Prostate gland (tissue), 2 donors: ENCODE results near the gene IQGAP3. TPM values are rescaled to one million over a fixed set of nuclear protein-coding genes. Genes with fewer than 3 reads are reported as not detected.

Experiments
- DNase-seq: peaks from one replicate; pipeline ENCODE4 v3.0.0-alpha.2; 2019; ENCODE audit warnings: low spot score
- H3K27ac ChIP-seq, 2 donors: fragments of 200-600 bp; sonication (generic); 2 replicates each; pipeline ENCODE4 v1.5.1; 2017 to 2019
- H3K27me3 ChIP-seq: fragments of 200-600 bp; sonication (generic); replicated peaks from 2 replicates; pipeline ENCODE4 v1.5.1; 2019; ENCODE audit not compliant: insufficient read depth
- H3K36me3 ChIP-seq, 2 donors: fragments of 200-600 bp; sonication (generic); 1 replicate in 1 of 2; 2 replicates in 1 of 2; pipeline versions ENCODE4 v1.5.1 to v1.8.1; 2017 to 2019
- H3K4me1 ChIP-seq: fragments of 200-600 bp; sonication (generic); replicated peaks from 2 replicates; pipeline ENCODE4 v1.5.1; 2019
- H3K4me3 ChIP-seq, 2 donors: fragments of 200-600 bp; sonication (generic); 2 replicates each; pipeline ENCODE4 v1.5.1; 2017 to 2019
- H3K9me3 ChIP-seq: fragments of 200-600 bp; sonication (generic); 2 replicates; pipeline ENCODE4 v1.5.1; 2017
- CTCF ChIP-seq, 4 experiments: fragments of 200-600 bp in 2 of 4; fragments of 450-650 bp in 2 of 4; sonication (generic) in 2 of 4; IDR thresholded peaks; 1 replicate in 3 of 4; 2 replicates in 1 of 4; pipeline ENCODE4 v1.5.1; 2016 to 2019; ENCODE audit warnings: antibody characterized with exemption in 4 of 4, mild to moderate bottlenecking in 2 of 4, moderate library complexity in 2 of 4
- POLR2A ChIP-seq: fragments of 450-650 bp; IDR thresholded peaks from one replicate; pipeline ENCODE4 v1.6.1; 2016; ENCODE audit warnings: antibody characterized with exemption, mild to moderate bottlenecking
- POLR2AphosphoS5 ChIP-seq: sonication (generic); formaldehyde crosslinking; IDR thresholded peaks from one replicate; pipeline ENCODE4 v1.6.1; 2017; ENCODE audit warnings: antibody characterized with exemption
- whole genome bisulfite sequencing: methylation state at CpG from one replicate; pipeline ENCODE4 v1.1.5; 2018; 5-methylcytosine and 5-hydroxymethylcytosine counted together
- intact Hi-C: fragments of 100-400 bp; cut with DNase I; formaldehyde crosslinking; loops from one replicate; pipeline ENCODE4 v1.14.2; 2022
- total RNA-seq, 2 donors: library from RNA; depleted of rRNA; stranded (reverse); fragments of >200 nt; gene quantifications; one replicate each; pipeline ENCODE4 v1.1.0, GENCODE V29; 2016

The IQGAP3 gene
- total RNA-seq, 2 donors from 2014 or later = 1.5 to 3.0 TPM

GRCh38 chr1:156540955-156541354 lies 31.4 kb downstream of the IQGAP3 start:
- H3K4me3 ChIP-seq = no peak overlapping the region
- no peaks in the 10 kb centered on the region for H3K27me3 ChIP-seq
- TF ChIP-seq CTCF (IDR thresholded peaks at IDR 0.05) (no peak), POLR2A (no peak), POLR2AphosphoS5 (no peak)
- intact Hi-C loops = no loop called here
- 92% methylated on average over 2 of the region's 2 CpGs for WGBS
- H3K36me3 ChIP-seq = no peaks in the 10 kb centered on the region
- H3K9me3 ChIP-seq = no peaks in the 10 kb centered on the region
- H3K27ac ChIP-seq = no peak overlapping the region
- no peaks in the 10 kb centered on the region for H3K4me1 ChIP-seq
- no peak for DNase-seq

- 91% methylated on average over 4 of the region's 4 CpGs for WGBS
- Histone ChIP-seq H3K27me3 (no peaks in the 10 kb centered on the region), H3K4me1 (no peaks in the 10 kb centered on the region), H3K9me3 (no peaks in the 10 kb centered on the region), H3K27ac (no peak overlapping the region), H3K36me3 (no peaks in the 10 kb centered on the region), H3K4me3 (no peak overlapping the region)
- DNase-seq = no peak
- intact Hi-C loops = no loop called here
- TF ChIP-seq POLR2A = no peak
- TF ChIP-seq CTCF (IDR thresholded peaks at IDR 0.05) = no peak
- no peak for TF ChIP-seq POLR2AphosphoS5
Observed at GRCh38 chr1:156539818-156540355, 32.5 kb downstream of the IQGAP3 start.

GRCh38 chr1:156538711-156539440 lies 33.5 kb downstream of the IQGAP3 start:
- Histone ChIP-seq H3K27me3 (no peaks in the 10 kb centered on the region), H3K9me3 (no peaks in the 10 kb centered on the region), H3K4me1 (no peaks in the 10 kb centered on the region), H3K36me3 (no peaks in the 10 kb centered on the region), H3K27ac (no peak overlapping the region), H3K4me3 (no peak overlapping the region)
- DNase-seq = no peak
- TF ChIP-seq POLR2AphosphoS5 (no peak), CTCF (IDR thresholded peaks at IDR 0.05) (no peak), POLR2A (no peak)
- intact Hi-C loops = no loop called here
- 86% methylated on average over 10 of the region's 10 CpGs for WGBS

GRCh38 chr1:156537027-156537426 lies 35.3 kb downstream of the IQGAP3 start:
- TF ChIP-seq POLR2A (no peak), CTCF (IDR thresholded peaks at IDR 0.05) (no peak), POLR2AphosphoS5 (no peak)
- no peak overlapping the region for H3K27ac ChIP-seq
- H3K27me3 ChIP-seq = no peaks in the 10 kb centered on the region
- no peaks in the 10 kb centered on the region for H3K9me3 ChIP-seq
- no peak overlapping the region for H3K4me3 ChIP-seq
- no peaks in the 10 kb centered on the region for H3K36me3 ChIP-seq
- no peak for DNase-seq
- H3K4me1 ChIP-seq = no peaks in the 10 kb centered on the region
- 89% methylated on average over 9 of the region's 9 CpGs for whole genome bisulfite sequencing
- intact Hi-C loops = no loop called here
